Colonic mucosa (tissue), 4 donors: ENCODE measurements around the gene P4HTM. TPM values are rescaled to one million over a fixed set of nuclear protein-coding genes. Genes with fewer than 3 reads are reported as not detected.

Source experiments
- DNase-seq: peaks from one replicate; pipeline ENCODE4 v3.0.0-alpha.2; 2020
- H3K27ac ChIP-seq: fragments of 200-600 bp; one replicate; pipeline ENCODE4 v1.8.0; 2021
- H3K27me3 ChIP-seq: fragments of 200-600 bp; one replicate; pipeline ENCODE4 v1.8.0; 2021
- H3K36me3 ChIP-seq: fragments of 200-600 bp; one replicate; pipeline ENCODE4 v1.8.0; 2021
- H3K4me1 ChIP-seq: fragments of 200-600 bp; one replicate; pipeline ENCODE4 v1.8.0; 2021; ENCODE audit warnings: mild to moderate bottlenecking
- H3K4me3 ChIP-seq: fragments of 200-600 bp; one replicate; pipeline ENCODE4 v1.8.0; 2021
- H3K9ac ChIP-seq, 2 donors: one replicate each; pipeline ENCODE4 v1.7.0; 2013; ENCODE audit warnings: control low read depth in 2 of 2, low read depth in 2 of 2, low read length in 2 of 2
- H3K9me3 ChIP-seq: fragments of 200-600 bp; one replicate; pipeline ENCODE4 v1.8.0; 2021
- intact Hi-C: fragments of 100-400 bp; cut with DNase I; formaldehyde crosslinking; loops from one replicate; pipeline ENCODE4 v1.14.1; 2022
- total RNA-seq, 2 donors: library from RNA; stranded (reverse); fragmentation: NEBNext Ultra II Directional in 1 of 2; extraction: Animal tissue kit (Norgen Biotek cat#: 25700) in 1 of 2; gene quantifications; one replicate each; pipeline ENCODE4 v1.2.1, GENCODE V29; 2021
- TF ChIP-seq, protein P1 (sequence below): fragments of 200-600 bp; IDR thresholded peaks from one replicate; pipeline ENCODE4 v1.8.0; 2022; ENCODE audit warnings: antibody characterized with exemption, mild to moderate bottlenecking
- donor health status: healthy.
- donor health status: DM: no; HTN: no; CAD: no.
- donor health status: DM: no; HTN: no; CAD: no.

Gene P4HTM, protein sequence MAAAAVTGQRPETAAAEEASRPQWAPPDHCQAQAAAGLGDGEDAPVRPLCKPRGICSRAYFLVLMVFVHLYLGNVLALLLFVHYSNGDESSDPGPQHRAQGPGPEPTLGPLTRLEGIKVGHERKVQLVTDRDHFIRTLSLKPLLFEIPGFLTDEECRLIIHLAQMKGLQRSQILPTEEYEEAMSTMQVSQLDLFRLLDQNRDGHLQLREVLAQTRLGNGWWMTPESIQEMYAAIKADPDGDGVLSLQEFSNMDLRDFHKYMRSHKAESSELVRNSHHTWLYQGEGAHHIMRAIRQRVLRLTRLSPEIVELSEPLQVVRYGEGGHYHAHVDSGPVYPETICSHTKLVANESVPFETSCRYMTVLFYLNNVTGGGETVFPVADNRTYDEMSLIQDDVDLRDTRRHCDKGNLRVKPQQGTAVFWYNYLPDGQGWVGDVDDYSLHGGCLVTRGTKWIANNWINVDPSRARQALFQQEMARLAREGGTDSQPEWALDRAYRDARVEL
- 10 to 100 TPM; 34.9 to 73.9 TPM for total RNA-seq

DNA sequence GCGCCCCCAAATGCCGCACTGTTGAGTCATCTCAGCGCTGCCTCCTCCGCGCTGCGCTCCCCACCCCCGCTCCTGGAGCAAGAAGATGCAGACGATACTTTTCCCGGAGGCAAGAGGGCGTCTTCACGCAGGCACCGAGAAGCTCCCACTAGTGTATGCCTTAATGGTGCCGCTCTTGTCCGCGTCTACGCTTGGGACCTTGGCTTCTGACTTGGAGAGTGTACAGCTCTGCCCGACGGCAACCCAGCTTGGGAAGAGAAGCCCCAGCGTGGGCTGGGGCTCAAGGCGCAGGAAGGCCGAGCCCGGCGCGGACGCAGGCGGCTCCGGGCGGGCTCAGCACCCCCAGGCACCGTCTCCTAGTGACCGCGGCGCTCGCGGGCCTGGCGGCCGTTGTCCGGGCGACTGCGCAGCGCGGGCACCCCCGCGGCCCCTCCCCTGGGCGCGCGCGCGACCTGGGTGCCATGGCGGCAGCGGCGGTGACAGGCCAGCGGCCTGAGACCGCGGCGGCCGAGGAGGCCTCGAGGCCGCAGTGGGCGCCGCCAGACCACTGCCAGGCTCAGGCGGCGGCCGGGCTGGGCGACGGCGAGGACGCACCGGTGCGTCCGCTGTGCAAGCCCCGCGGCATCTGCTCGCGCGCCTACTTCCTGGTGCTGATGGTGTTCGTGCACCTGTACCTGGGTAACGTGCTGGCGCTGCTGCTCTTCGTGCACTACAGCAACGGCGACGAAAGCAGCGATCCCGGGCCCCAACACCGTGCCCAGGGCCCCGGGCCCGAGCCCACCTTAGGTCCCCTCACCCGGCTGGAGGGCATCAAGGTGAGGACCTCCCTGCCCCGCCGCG is at the start of gene P4HTM:
P4HTM (plus strand) TSS at position 446 of the 840 bp plus-strand sequence; CDS start at position 462, 16 bp downstream.
- DNase-seq = peak; percentile 90
- H3K4me1 ChIP-seq = peaks cover 16% of the 10 kb centered on the region
- peak within 1 kb of the TSS; percentile 94 for H3K27ac ChIP-seq
- peak within 1 kb of the TSS; percentile 99 for H3K4me3 ChIP-seq
- TF ChIP-seq, protein P1, sequence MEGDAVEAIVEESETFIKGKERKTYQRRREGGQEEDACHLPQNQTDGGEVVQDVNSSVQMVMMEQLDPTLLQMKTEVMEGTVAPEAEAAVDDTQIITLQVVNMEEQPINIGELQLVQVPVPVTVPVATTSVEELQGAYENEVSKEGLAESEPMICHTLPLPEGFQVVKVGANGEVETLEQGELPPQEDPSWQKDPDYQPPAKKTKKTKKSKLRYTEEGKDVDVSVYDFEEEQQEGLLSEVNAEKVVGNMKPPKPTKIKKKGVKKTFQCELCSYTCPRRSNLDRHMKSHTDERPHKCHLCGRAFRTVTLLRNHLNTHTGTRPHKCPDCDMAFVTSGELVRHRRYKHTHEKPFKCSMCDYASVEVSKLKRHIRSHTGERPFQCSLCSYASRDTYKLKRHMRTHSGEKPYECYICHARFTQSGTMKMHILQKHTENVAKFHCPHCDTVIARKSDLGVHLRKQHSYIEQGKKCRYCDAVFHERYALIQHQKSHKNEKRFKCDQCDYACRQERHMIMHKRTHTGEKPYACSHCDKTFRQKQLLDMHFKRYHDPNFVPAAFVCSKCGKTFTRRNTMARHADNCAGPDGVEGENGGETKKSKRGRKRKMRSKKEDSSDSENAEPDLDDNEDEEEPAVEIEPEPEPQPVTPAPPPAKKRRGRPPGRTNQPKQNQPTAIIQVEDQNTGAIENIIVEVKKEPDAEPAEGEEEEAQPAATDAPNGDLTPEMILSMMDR = peak; percentile 23
- no peaks in the 10 kb centered on the region for H3K27me3 ChIP-seq
- H3K9me3 ChIP-seq = no peaks in the 10 kb centered on the region
- intact Hi-C loops = loop anchor here (5.0 to 10.0 kb wide), 2 partner anchors 105 to 457 kb away; partner anchors contain the start of gene QRICH1
- peak within 1 kb of the TSS; percentile 88 to 96 for H3K9ac ChIP-seq
- H3K36me3 ChIP-seq = no peaks in the 10 kb centered on the region

DNA sequence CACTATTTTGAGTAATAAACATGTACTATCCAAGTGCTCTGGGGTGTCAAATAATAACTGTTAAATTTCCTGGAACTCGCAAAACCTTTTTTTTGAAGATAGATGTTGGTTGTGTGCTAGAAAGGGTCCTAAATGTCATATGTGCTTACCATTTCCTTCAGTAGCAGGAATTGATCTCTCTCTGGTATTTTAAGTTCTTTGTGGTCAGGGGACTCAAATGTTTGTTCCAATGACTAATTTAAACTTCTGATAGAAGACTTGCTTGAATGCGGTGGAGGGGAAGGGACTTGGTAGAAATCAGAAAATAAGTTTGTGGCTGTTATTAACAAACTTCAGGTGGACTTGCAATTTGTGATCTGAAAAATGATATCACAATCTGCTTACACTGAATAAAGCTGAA is 44.6 kb upstream of the P4HTM start:
- DNase-seq = no peak
- Histone ChIP-seq H3K4me1 (no peaks in the 10 kb centered on the region), H3K27ac (no peak overlapping the region), H3K9ac (no peak overlapping the region), H3K36me3 (no peaks in the 10 kb centered on the region), H3K27me3 (no peaks in the 10 kb centered on the region), H3K9me3 (no peaks in the 10 kb centered on the region), H3K4me3 (no peak overlapping the region)
- TF ChIP-seq, protein P1 = no peak
- intact Hi-C loops = no loop called here

DNA sequence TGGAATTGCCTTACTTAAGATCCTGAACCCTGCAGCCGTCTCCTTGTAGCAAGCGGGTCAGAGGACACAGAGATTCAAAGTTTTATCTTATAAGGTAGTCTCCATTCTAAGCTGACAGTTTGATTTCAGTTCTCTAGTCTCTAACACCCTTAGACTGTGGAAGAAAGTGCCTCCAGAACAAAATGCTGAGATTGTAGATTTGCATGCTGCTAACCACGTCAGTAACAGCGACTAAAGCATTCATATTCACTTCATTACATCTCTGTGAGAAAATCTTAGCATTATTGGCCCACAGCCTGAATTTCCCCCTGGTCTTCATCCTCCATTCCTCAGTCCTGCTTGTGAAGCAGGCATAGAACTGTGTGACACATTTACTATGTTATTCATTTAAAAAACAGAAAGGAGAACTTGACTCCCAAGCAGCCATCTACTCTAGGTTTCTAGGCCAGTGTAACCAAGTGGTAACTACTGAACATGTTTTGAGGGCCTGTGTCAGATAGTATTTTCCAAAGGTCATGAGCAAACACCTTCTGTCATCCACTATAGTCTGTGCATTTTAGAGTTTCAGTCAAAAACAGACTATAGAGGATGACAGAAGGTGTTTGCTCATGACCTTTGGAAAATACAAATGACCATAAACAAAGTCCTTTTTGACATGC is 44.0 kb upstream of the P4HTM start:
- H3K36me3 ChIP-seq = no peaks in the 10 kb centered on the region
- no peak for DNase-seq
- intact Hi-C loops = no loop called here

DNA sequence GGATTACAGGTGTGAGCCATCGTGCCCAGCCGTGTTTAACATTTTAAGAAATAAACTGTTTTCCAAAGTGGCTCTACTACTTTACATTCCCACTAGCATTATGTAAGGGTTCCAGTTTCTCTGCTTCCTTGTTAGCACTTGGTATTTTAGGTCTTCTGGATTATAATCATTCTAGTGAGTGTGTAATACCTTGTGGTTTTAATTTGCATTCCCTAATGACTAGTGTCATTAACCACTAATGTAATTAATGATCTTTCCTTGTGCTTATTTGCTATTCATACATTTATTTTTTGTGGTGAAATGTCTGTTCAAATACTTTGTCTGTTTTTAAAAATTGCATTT is 40.7 kb upstream of the P4HTM start:
- no peak overlapping the region for H3K9ac ChIP-seq
- H3K27ac ChIP-seq = no peak overlapping the region
- no peaks in the 10 kb centered on the region for H3K9me3 ChIP-seq
- H3K4me3 ChIP-seq = no peak overlapping the region
- no peaks in the 10 kb centered on the region for H3K36me3 ChIP-seq
- DNase-seq = no peak
- intact Hi-C loops = no loop called here
- no peaks in the 10 kb centered on the region for H3K27me3 ChIP-seq
- no peaks in the 10 kb centered on the region for H3K4me1 ChIP-seq
- TF ChIP-seq, protein P1 = no peak

More for the DNA sequence above, 44.0 kb upstream of the P4HTM start:
- Histone ChIP-seq H3K4me3 (no peak overlapping the region), H3K4me1 (no peaks in the 10 kb centered on the region), H3K27me3 (no peaks in the 10 kb centered on the region), H3K27ac (no peak overlapping the region), H3K9ac (no peak overlapping the region), H3K9me3 (no peaks in the 10 kb centered on the region)
- TF ChIP-seq, protein P1 = no peak

DNA sequence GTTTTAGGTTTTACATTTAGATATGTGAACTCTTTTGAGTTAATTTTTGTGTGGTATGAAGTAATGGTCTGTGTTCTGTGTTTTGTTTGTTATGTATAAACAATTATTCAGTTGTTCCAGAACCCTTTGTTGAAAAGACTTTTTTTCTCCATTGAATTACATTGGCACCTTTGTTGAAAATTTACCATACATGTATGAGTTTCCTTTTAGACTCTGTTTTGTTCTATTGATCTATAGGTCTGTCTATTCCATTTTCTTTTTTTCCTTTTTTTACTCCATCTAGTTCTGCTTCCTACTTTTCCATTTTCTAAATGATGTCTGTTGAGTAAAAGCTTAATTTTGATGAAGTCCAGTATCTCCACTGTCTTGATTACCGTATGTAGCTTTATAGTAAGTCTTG is 40.0 kb upstream of the P4HTM start:
- Histone ChIP-seq H3K27ac (no peak overlapping the region), H3K9me3 (no peaks in the 10 kb centered on the region), H3K36me3 (no peaks in the 10 kb centered on the region), H3K27me3 (no peaks in the 10 kb centered on the region), H3K4me1 (no peaks in the 10 kb centered on the region), H3K9ac (no peak overlapping the region), H3K4me3 (no peak overlapping the region)
- no peak for DNase-seq
- TF ChIP-seq, protein P1 = no peak
- intact Hi-C loops = no loop called here
